Ovary (tissue), 3 donors: ENCODE measurements around the gene IMPA2.
"Not testable (repeated sequence)": the region's sequence is repeated elsewhere in the genome, so short reads cannot be mapped to it uniquely, and the experiment has no call there.

Experiments
- CTCF ChIP-seq, 3 donors: fragments of 450-650 bp in 2 of 3; fragments of 200-600 bp in 1 of 3; IDR thresholded peaks; one replicate each; pipeline versions ENCODE4 v1.5.1 to v1.8.0; 2016 to 2022; ENCODE audit warnings: antibody characterized with exemption in 3 of 3, mild to moderate bottlenecking in 1 of 3
- EP300 ChIP-seq: sonication (generic); formaldehyde crosslinking; IDR thresholded peaks from one replicate; pipeline ENCODE4 v1.6.1; 2017; ENCODE audit warnings: antibody characterized with exemption
- donor health status: DM: no; HTN: no; CAD: no.

GRCh38 chr18:11959651-11960050 is 21.7 kb upstream of the IMPA2 start:
- not testable (repeated sequence) for TF ChIP-seq CTCF (IDR thresholded peaks at IDR 0.05); EP300
